ENCODE data around the gene RAB11A.

The RAB11A gene

DNA sequence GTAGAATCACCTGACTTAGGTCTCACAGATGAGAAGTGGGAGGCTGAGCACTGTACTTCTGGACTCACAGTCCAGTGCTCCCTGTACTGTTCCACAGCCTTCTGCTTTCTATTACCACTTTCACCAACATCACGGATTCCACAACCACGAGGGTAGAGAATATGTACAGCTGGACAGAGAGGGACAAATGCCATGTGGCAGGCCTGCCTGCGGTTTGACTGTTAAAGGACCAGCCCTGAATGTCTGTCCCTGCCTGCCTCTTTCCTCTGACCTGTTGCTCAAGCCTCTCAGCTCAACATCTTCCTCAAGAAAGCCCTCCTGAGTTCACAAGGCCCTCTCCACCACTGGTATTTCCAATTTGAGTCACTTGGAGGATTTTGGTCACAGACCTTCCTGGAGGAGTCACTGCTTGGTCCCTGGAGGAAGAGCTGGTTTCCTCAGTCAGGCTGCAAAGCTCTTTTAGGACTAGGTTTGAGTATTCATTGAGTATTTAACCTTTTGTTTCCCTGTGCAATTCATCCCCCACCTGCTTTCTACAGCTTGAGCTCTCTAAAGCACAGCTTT, 49.1 kb downstream of the RAB11A start:
- DNase-seq, result no peak

DNA sequence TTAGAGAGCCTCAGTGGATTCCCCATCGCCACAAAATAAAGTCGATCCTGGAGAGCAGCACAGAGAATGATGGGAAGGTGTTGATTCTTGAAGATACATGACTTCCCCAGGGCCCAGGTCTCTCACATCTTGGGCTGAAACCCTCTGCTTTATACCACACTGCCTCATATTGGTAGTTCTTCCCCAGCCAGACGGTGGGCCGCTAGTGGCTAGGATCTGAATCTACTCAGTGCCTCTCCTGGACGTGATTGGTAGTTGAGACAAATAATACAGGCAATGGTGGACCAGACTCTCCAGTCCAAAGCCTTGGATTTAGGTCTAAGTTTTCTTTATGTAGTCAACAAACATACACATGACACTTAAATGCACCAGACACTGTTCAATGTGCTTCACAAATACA, 49.7 kb downstream of the RAB11A start:
- no peak for DNase-seq

DNA sequence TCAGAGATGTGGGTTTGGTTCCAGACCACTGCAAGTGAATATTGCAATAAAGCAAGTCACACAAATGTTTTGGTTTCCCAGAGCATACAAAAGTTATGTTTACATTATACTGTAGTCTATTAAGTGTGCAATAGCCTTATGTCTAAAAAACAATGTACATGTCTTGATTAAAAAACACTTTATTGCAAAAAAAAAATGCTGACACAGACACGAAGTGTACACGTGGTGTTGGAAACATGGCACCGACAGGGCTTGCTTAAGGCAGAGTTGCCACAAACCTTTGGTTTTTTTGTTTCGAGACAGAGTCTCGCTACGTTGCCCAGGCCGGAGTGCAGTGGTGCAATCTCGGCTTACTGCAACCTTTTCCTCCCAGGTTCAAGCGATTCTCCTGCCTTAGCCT, 50.1 kb downstream of the RAB11A start:
- no peak for DNase-seq

DNA sequence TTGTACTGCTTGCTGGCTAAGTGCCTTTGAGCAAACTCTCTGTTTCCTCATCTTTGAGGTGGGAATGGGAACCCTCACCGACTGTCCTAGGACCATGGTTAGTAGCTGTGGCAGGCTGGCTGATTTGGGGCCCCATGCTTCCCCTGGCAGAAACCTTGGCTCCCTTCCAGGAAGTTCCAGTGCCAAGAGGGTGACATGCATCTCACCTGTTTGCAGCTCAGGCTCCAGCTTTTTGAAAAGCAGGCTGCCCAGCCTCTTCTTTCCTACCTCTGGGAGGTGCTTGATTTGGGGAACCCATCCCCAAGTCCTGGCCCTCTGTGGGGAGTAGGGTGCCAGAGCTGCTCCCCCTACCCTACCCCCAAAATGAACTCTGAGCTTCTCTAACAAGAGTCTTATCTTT, 50.8 kb downstream of the RAB11A start:
- no peak for DNase-seq

- no peak for DNase-seq
Measured at GRCh38 chr15:65920825-65921309, 51.6 kb downstream of the RAB11A start.

DNA sequence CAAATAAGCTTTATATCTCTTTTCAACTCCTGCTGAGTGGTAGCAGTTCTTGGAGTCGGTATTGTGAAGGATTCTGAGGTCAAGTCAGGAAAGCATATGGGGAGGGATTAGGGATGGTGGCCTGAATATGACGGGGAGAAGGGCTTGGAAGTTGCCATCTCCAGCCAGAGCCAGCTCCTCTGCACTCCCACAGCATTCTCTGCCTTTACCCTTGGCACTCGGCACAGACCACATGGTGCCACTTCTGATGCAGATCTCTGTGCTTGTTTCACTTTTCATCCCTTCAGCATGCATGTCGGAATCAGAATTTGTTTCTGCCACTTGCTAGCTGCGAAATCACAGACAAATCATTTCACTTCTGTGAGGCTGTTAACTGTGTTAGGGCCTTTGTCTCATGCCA, 52.5 kb downstream of the RAB11A start:
- no peak for DNase-seq

GRCh38 chr15:65922621-65923020, 53.3 kb downstream of the RAB11A start:
- DNase-seq, result no peak

GRCh38 chr15:65923264-65923663, 54.0 kb downstream of the RAB11A start:
- no peak for DNase-seq

DNA sequence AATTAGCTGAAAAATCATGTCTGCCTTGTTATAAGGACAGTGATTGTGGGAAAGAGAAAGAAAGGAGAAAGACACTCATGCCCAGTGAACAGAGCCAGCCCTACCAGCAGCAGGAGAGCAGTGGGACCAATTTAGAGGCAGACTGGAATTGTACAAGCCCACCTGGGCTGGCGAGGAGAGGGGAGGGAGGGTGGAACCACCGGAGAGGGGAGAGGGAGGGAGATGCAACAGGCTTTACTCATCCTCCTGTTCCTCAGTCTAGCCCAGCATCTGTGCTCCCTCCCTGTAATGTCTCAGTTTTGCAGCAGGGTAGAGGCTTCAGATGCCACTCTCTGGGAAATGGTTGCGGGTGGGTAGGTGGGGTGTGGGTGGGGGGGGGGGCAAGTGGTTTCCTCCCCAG, 54.7 kb downstream of the RAB11A start:
- DNase-seq, result no peak

DNA sequence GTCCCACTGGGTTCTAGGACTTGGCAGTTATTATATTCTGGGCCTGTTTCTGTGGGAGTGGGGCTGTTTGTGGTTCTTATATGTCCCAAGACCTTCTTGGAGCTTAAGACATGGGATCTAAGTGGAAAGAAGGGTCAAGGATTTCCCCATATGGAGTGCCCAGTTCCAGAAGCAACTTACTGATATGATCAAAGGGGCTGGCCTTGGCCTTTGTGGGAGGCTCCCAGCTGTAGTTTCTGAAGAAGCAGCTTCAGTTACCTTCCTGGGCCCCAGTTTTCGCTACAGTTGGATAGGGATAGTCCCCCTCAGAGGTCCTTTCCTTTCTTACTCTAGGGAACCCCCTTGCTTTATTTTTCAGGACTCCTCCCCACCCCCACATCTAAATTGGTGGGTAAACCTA, 56.0 kb downstream of the RAB11A start:
- no peak for DNase-seq

DNA sequence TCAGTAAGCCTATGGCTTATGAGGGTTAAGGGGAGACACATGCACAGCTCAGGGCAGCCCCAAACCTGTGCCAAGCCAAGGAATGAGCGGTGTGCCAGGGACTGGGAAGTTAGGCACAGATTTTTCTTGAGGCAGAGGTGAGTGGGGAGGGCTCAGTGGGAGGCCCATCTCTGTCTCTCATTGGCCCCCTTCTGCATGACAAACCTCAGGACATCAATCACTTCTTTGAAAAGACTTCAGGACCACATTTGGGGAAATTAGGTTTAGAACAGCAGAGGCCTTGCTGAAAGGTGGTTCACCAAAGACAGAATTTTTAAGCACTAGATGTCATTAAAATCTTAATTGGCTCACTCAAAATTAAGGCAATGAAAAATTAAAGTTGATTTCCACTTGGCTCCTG, 57.2 kb downstream of the RAB11A start:
- no peak for DNase-seq

DNA sequence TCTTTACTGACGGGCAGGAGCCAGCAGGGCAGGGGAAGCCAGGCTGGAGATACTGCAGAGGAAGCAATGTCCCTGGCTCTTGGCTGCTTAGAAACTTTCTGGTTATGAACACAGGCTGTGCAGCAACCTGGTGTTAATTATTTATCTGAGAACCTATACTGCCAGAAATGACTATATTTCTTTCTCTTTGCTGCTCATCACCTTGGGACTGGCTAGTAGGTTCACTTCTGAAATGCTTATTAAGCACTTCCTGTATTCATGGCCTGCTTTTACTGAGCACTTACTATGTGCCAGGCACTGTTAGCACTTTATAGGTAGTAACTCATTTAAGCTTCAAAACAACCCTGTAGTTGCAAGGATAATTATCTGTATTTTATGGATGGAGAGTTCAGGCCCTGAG, 57.6 kb downstream of the RAB11A start:
- DNase-seq, result no peak

GRCh38 chr15:65927545-65927944, 58.3 kb downstream of the RAB11A start:
- DNase-seq, result no peak

- DNase-seq, result no peak
Measured at GRCh38 chr15:65929573-65929972, 60.3 kb downstream of the RAB11A start.

- peak; percentile 4 for DNase-seq
Measured at GRCh38 chr15:65930134-65930533, 60.8 kb downstream of the RAB11A start.

GRCh38 chr15:65931221-65931620, 61.9 kb downstream of the RAB11A start:
- DNase-seq, result no peak

GRCh38 chr15:65935391-65935790, 66.1 kb downstream of the RAB11A start:
- DNase-seq, result no peak

DNA sequence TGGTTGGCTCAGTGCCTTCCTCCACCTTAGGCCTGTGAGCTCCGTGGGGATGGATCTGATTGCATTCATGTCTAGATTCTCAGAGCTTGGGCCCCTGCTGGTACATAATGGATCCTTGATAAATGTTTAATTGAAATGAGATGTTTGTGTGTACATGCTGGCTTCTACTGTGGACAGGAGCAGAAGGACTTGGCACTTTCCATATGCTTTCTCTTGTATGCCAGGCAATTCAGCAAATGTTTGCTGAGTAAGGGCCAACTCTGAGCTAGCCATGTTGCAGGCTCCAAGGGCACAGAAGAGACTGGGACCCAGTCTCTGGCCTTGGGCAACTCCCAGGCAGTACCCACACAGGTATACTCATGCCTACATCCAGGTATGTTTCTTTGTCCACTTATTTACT, 67.0 kb downstream of the RAB11A start:
- no peak for DNase-seq

GRCh38 chr15:65937054-65937453, 67.8 kb downstream of the RAB11A start:
- DNase-seq, result no peak

DNA sequence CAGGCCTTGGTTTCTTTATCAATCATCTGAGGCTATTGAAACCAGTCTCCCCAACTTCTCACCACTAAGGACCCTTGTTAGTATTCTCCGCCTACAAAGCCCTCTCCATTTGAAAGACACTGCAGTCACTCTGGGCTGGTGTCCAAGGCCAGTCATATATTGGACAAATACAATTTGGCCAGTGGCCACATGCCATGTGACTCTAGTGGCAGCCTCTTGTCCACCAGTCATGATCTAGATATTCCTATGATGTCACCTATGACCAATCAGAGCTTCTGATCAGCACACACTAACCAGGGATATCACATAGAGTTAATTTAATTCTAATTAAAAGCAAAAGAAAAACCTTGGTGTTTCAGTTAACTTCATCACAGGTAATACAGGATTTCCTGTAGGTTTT, 68.2 kb downstream of the RAB11A start:
- no peak for DNase-seq

DNA sequence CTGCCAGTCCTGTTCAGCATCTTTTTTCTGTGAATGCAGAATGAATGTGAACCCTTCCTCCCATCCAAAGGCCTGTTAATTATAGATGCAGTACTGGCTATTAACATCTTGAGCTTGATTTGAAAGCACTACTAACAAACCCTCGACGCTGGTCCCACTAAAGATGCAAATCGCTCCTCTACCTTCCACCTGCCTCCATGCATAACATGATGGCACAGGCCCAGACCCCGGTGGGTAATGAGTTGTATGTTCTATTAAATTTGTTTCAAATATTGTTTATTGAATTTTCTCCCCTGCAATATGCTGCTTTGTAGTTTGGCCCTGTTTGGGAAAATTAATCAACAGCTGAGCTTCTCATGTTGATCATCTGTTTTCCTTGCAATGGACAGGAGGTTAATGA, 69.3 kb downstream of the RAB11A start:
- no peak for DNase-seq

GRCh38 chr15:65939901-65940617, 70.8 kb downstream of the RAB11A start:
- no peak for DNase-seq

DNA sequence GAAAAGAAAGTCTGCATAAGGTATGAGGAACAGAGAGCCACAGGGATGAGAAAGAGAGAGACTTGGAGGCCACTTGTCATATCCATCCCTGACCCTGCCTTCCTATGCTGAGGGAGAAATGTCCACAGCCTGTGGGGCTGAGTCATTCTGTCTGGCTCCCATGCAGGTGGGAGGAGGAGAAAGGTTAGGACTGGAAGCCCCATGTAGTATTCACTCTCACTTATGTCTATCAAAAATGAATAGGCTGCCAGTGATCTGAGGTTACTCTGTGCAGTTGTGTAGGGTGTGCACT, 71.3 kb downstream of the RAB11A start:
- no peak for DNase-seq
